Measurements from ENCODE around the gene HYI. TPM values are rescaled to one million over a fixed set of nuclear protein-coding genes. Genes with fewer than 3 reads are reported as not detected.

The HYI gene
- total RNA-seq, 6 experiments from 2014 or later, result 45.6 to 71.1 (median 61.7) TPM

GRCh38 chr1:43452789-43453441 lies 816 bp downstream of the HYI start:
- TF ChIP-seq CTCF (IDR thresholded peaks at IDR 0.05), result no peak
- H3K27ac Mint-ChIP-seq, result peak overlapping the region; percentile 84

DNA sequence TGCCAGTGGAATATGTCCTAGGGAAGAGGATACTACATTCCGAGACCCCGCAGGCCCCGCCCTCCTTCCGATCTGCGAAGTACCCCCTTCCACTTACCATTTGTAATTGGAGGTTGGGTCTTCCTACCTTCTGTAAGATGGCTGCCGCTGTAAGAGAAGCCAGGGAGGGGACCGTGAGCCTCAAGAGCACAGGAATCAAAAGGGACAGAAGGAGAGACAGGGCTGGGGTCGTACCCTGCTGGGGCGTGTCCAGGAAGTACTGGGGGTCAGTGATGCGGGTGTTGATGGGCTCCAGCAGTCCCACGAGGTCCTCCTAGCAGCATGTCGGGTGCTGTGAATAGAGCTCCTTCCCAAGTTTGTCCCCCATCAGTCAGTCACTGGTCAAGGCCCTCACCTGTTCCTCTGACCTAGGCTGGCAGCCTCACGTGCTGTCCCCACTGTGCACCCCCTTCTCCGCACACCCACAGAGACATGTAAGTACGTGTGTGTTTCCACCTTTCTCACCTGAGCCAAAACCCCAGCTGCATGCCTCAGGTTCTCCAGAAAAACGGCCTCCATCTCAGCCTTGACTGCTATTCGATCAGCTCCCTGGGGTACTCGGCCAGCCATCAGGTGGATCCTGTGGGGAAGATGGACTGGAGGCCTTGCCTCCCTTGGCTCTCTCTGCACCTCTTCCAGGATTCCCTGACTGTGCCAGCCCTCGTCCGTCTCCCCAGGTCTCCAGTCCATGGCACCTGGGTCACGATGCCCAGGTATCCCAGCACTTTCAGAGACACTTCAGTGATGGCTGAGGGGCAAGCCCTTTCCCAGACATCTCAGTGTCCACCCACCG lies 1.8 kb downstream of the HYI start:
- Mint-ChIP-seq H3K4me3 (peak overlapping the region; percentile 84; the same call in 1 of the 2 replicates), H3K27ac (peak overlapping the region; percentile 84), H3K4me1 (ENCODE audit: low read depth) (peaks cover 38% of the 10 kb centered on the region), H3K36me3 (ENCODE audit: low read depth) (peaks cover 56% of the 10 kb centered on the region), H3K27me3 (ENCODE audit: insufficient read depth) (peaks cover 20% of the 10 kb centered on the region), H3K9me3 (peaks cover 5% of the 10 kb centered on the region; the same call in 1 of the 2 replicates)
- no peak for TF ChIP-seq CTCF (IDR thresholded peaks at IDR 0.05)
- DNase-seq, result no peak

More at GRCh38 chr1:43452789-43453441, 816 bp downstream of the HYI start:
- DNase-seq, result peak; percentile 50
- Mint-ChIP-seq H3K27me3 (ENCODE audit: insufficient read depth) (peaks cover 15% of the 10 kb centered on the region), H3K4me3 (peak overlapping the region; percentile 84), H3K9me3 (peaks cover 5% of the 10 kb centered on the region; the same call in 1 of the 2 replicates), H3K36me3 (ENCODE audit: low read depth) (peaks cover 50% of the 10 kb centered on the region), H3K4me1 (ENCODE audit: low read depth) (peaks cover 33% of the 10 kb centered on the region)

GRCh38 chr1:43451157-43451591 lies 2.6 kb downstream of the HYI start:
- Mint-ChIP-seq H3K27ac (peak overlapping the region; percentile 59), H3K36me3 (ENCODE audit: low read depth) (peaks cover 63% of the 10 kb centered on the region), H3K4me3 (no peak overlapping the region), H3K27me3 (ENCODE audit: insufficient read depth) (peaks cover 20% of the 10 kb centered on the region), H3K9me3 (peaks cover 5% of the 10 kb centered on the region; the same call in 1 of the 2 replicates), H3K4me1 (ENCODE audit: low read depth) (peaks cover 44% of the 10 kb centered on the region)
- TF ChIP-seq CTCF (IDR thresholded peaks at IDR 0.05), result no peak
- DNase-seq, result no peak

GRCh38 chr1:43450251-43450941 lies 3.3 kb downstream of the HYI start:
- Mint-ChIP-seq H3K4me3 (no peak overlapping the region), H3K4me1 (ENCODE audit: low read depth) (peaks cover 51% of the 10 kb centered on the region), H3K9me3 (peaks cover 5% of the 10 kb centered on the region; the same call in 1 of the 2 replicates), H3K36me3 (ENCODE audit: low read depth) (peaks cover 67% of the 10 kb centered on the region), H3K27ac (peak overlapping the region; percentile 59), H3K27me3 (ENCODE audit: insufficient read depth) (peaks cover 22% of the 10 kb centered on the region)
- no peak for DNase-seq
- TF ChIP-seq CTCF (IDR thresholded peaks at IDR 0.05), result no peak

DNA sequence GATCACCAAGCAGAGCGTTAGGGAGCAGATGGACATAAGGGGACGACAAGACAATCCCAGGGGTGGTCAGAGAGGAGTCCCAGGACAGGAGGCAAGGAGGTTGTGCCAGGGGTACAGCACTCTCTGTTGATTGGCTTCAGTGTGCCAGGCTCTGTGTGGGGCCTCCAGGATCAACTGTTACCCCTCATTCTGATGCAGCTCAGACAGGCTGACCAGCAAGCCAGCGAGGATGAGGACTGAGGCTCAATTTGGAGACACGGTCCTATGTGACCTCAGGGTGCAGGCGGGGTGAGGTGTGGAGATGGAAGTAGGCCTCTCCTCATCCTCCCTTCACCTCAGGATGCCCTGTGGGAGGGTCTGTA lies 4.0 kb downstream of the HYI start:
- peaks cover 23% of the 10 kb centered on the region for H3K27me3 Mint-ChIP-seq (ENCODE audit: insufficient read depth)
- H3K4me1 Mint-ChIP-seq (ENCODE audit: low read depth), result peaks cover 54% of the 10 kb centered on the region
- no peak overlapping the region for H3K27ac Mint-ChIP-seq
- H3K4me3 Mint-ChIP-seq, result no peak overlapping the region
- no peak for DNase-seq
- TF ChIP-seq CTCF (IDR thresholded peaks at IDR 0.05), result no peak
- H3K9me3 Mint-ChIP-seq, result peaks cover 4% of the 10 kb centered on the region; the same call in 1 of the 2 replicates
- H3K36me3 Mint-ChIP-seq (ENCODE audit: low read depth), result peaks cover 69% of the 10 kb centered on the region

Data from HFFc6 (cell line).